ENCODE results near the gene SCIMP.
"Not testable (repeated sequence)": the region's sequence is repeated elsewhere in the genome, so short reads cannot be mapped to it uniquely, and the experiment has no call there.

SCIMP gene

GRCh38 chr17:5236938-5237540, 2.4 kb upstream of the SCIMP start:
- no peak for DNase-seq

GRCh38 chr17:5233492-5233891, 1.2 kb downstream of the SCIMP start:
- not testable (repeated sequence) for DNase-seq

- no peak for DNase-seq
These were observed 7.5 kb downstream of the SCIMP start for GRCh38 chr17:5226940-5227878.

GRCh38 chr17:5225668-5226457, 8.8 kb downstream of the SCIMP start:
- no peak for DNase-seq

GRCh38 chr17:5221912-5222311, 12.7 kb downstream of the SCIMP start:
- not testable (repeated sequence) for DNase-seq

- DNase-seq: no peak
These were observed 14.6 kb downstream of the SCIMP start for GRCh38 chr17:5220074-5220473.

- no peak for DNase-seq
These were observed 15.1 kb downstream of the SCIMP start for GRCh38 chr17:5219536-5219935.

GRCh38 chr17:5217562-5217961, 17.1 kb downstream of the SCIMP start:
- DNase-seq: not testable (repeated sequence)

- DNase-seq: no peak
These were observed 23.2 kb downstream of the SCIMP start for GRCh38 chr17:5211458-5211857.

- no peak for DNase-seq
These were observed 23.9 kb downstream of the SCIMP start for GRCh38 chr17:5210614-5211252.

- DNase-seq: no peak
These were observed 24.6 kb downstream of the SCIMP start for GRCh38 chr17:5210091-5210490.

GRCh38 chr17:5209396-5209795, 25.3 kb downstream of the SCIMP start:
- no peak for DNase-seq

- DNase-seq: no peak
These were observed 30.8 kb downstream of the SCIMP start for GRCh38 chr17:5203908-5204294.

- DNase-seq: no peak
These were observed 31.3 kb downstream of the SCIMP start for GRCh38 chr17:5203178-5203907.

GRCh38 chr17:5201011-5201410, 33.6 kb downstream of the SCIMP start:
- no peak for DNase-seq

GRCh38 chr17:5200360-5200759, 34.3 kb downstream of the SCIMP start:
- DNase-seq: no peak

- no peak for DNase-seq
These were observed 36.2 kb downstream of the SCIMP start for GRCh38 chr17:5198472-5198871.

- DNase-seq: no peak
These were observed 40.3 kb downstream of the SCIMP start for GRCh38 chr17:5194346-5194745.

GRCh38 chr17:5191541-5192417, 42.9 kb downstream of the SCIMP start, which contains the start of gene ZNF594:
ZNF594 (minus strand) TSS chr17:5191868; CDS start chr17:5184256, 7,612 bp downstream.
- peak; percentile 92 for DNase-seq

- no peak for DNase-seq
These were observed 50.4 kb downstream of the SCIMP start for GRCh38 chr17:5184288-5184687.

- DNase-seq: no peak
These were observed 51.3 kb downstream of the SCIMP start for GRCh38 chr17:5183410-5183793.
